ENCODE data around the gene SUSD6. TPM values are rescaled to one million over a fixed set of nuclear protein-coding genes. Genes with fewer than 3 reads are reported as not detected.

The SUSD6 gene
- total RNA-seq, 2 experiments from 2014 or later: 23.1 to 43.6 TPM

DNA sequence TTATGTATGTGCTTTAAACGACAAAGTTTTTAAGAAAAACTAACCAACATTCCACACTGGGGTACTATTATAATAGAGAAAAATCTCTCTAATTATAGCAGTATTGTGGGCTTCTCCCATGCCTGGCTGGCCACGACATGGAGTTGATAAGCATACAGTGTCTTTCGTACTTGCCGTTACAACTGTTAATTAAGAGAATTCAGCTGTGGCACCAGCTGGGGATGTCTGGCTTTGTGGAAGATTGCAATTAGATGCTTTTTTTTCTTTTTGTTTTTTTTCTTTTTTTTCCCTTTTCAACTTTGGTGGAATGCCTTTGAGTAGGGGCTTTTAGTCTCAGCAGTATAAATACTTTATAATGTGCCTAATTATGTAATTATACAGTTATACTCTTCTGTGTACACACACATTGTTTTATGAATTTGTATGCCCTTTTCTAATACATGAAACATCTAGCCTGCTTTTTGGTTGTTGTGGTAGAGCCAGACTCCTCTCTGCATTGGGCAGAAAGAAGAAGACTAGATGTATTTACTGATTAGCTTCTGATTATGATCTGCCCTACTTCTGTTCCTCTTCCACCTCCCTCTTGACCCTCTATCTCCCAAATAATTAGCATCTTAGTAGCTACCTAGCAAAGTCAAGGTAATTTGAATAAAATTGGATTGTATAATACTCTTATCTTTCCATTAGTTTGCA lies 76.4 kb downstream of the SUSD6 start:
- no peaks in the 10 kb centered on the region for H3K9me3 ChIP-seq (ENCODE audit: low read length)
- ChIA-PET POLR2A (interaction anchor here (0.6 to 1.3 kb wide), 4 partner anchors 13 to 1292 kb away, joined by 3 to 5 read pairs (median 3); no protein-coding TSS in a partner anchor), CTCF (ENCODE audit: unreplicated experiment) (no interaction called here)
- BruUV-seq (replicated peaks): no TSS peak
- TF ChIP-seq, protein P1, sequence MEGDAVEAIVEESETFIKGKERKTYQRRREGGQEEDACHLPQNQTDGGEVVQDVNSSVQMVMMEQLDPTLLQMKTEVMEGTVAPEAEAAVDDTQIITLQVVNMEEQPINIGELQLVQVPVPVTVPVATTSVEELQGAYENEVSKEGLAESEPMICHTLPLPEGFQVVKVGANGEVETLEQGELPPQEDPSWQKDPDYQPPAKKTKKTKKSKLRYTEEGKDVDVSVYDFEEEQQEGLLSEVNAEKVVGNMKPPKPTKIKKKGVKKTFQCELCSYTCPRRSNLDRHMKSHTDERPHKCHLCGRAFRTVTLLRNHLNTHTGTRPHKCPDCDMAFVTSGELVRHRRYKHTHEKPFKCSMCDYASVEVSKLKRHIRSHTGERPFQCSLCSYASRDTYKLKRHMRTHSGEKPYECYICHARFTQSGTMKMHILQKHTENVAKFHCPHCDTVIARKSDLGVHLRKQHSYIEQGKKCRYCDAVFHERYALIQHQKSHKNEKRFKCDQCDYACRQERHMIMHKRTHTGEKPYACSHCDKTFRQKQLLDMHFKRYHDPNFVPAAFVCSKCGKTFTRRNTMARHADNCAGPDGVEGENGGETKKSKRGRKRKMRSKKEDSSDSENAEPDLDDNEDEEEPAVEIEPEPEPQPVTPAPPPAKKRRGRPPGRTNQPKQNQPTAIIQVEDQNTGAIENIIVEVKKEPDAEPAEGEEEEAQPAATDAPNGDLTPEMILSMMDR (conservative IDR thresholded peaks at IDR 0.05; ENCODE audit: low read length): no peak
- TF ChIP-seq EZH2phosphoT487 (IDR thresholded peaks at IDR 0.05; ENCODE audit: borderline replicate concordance, low read depth, low read length): no peak
- H3K27ac ChIP-seq (ENCODE audit: low read depth, low read length, poor library complexity, severe bottlenecking): no peak overlapping the region
- peaks cover 25% of the 10 kb centered on the region for H4K20me1 ChIP-seq (ENCODE audit: insufficient read depth, low read length)
- intact Hi-C loops (cut with micrococcal nuclease; ENCODE audit: unreplicated experiment): no loop called here
- no peak overlapping the region for H3K4me2 ChIP-seq (ENCODE audit: low read length)
- no peak for DNase-seq (ENCODE audit: low spot score)
- H3K36me3 ChIP-seq (ENCODE audit: insufficient read depth, low read length): peaks cover 32% of the 10 kb centered on the region
- peaks cover 97% of the 10 kb centered on the region for H3K79me2 ChIP-seq (ENCODE audit: insufficient read depth, low read depth, low read length)
- H2AFZ ChIP-seq (ENCODE audit: low read length): no peak overlapping the region
- H3K4me3 ChIP-seq (ENCODE audit: low read depth, low read length, poor library complexity, severe bottlenecking): no peak overlapping the region
- no peaks in the 10 kb centered on the region for H3K9me2 ChIP-seq (ENCODE audit: insufficient read depth, low read length)
- peaks cover 62% of the 10 kb centered on the region for H3K4me1 ChIP-seq (ENCODE audit: insufficient read depth, low read length, poor library complexity, severe bottlenecking)

DNA sequence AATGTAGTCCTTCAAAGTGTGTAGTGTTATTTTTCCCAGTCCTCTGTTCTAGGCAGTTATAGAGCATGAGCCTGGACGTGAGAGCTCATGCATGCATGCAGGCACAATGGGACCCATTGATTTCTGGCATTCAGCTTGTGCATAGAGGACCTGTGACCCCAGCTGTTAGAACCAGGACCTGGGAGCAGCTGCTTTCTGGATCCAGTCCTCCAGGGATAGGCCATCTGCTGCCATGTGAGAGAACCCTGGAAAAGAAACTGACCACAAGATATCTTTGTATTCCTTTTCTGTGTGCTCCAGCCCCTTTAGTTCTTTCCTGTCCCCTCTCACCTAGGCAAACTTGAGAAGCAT lies 76.9 kb downstream of the SUSD6 start:
- ChIA-PET CTCF (ENCODE audit: unreplicated experiment) (no interaction called here), POLR2A (interaction anchor here (1.1 to 1.3 kb wide), 2 partner anchors 13 to 20 kb away, joined by 3 to 5 read pairs; no protein-coding TSS in a partner anchor)
- Histone ChIP-seq H3K4me1 (ENCODE audit: insufficient read depth, low read length, poor library complexity, severe bottlenecking) (peaks cover 62% of the 10 kb centered on the region), H2AFZ (ENCODE audit: low read length) (no peak overlapping the region), H3K4me2 (ENCODE audit: low read length) (no peak overlapping the region), H3K27ac (ENCODE audit: low read depth, low read length, poor library complexity, severe bottlenecking) (no peak overlapping the region), H4K20me1 (ENCODE audit: insufficient read depth, low read length) (peaks cover 24% of the 10 kb centered on the region), H3K9me2 (ENCODE audit: insufficient read depth, low read length) (no peaks in the 10 kb centered on the region), H3K79me2 (ENCODE audit: insufficient read depth, low read depth, low read length) (peaks cover 97% of the 10 kb centered on the region), H3K9me3 (ENCODE audit: low read length) (no peaks in the 10 kb centered on the region), H3K36me3 (ENCODE audit: insufficient read depth, low read length) (peaks cover 32% of the 10 kb centered on the region), H3K4me3 (ENCODE audit: low read depth, low read length, poor library complexity, severe bottlenecking) (no peak overlapping the region)
- TF ChIP-seq EZH2phosphoT487 (IDR thresholded peaks at IDR 0.05; ENCODE audit: borderline replicate concordance, low read depth, low read length): no peak
- TF ChIP-seq, protein P1 (conservative IDR thresholded peaks at IDR 0.05; ENCODE audit: low read length): no peak
- DNase-seq (ENCODE audit: low spot score): no peak
- BruUV-seq (replicated peaks): no TSS peak
- intact Hi-C loops (cut with micrococcal nuclease; ENCODE audit: unreplicated experiment): no loop called here

DNA sequence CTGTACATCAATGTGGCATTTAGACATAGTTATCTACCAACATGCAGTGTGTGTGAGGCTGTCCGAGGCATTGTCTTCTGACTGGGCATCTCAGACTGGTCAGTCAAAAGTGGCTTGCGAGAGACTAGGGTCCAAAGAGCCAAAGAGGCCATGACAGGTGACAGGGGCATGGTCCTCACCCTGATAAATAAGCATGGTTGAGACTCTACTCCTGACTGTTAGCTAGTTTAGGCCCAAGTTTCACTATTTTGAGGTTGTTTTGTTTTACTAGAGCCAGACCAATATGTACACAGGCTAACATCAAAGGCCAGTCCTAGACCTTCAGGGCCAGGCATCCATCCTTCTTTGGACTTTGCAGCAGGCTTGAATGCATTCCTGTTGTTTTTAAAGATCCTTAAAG lies 78.6 kb downstream of the SUSD6 start:
- no TSS peak for BruUV-seq (replicated peaks)
- no peak overlapping the region for H3K27ac ChIP-seq (ENCODE audit: low read depth, low read length, poor library complexity, severe bottlenecking)
- no peaks in the 10 kb centered on the region for H3K9me2 ChIP-seq (ENCODE audit: insufficient read depth, low read length)
- peaks cover 97% of the 10 kb centered on the region for H3K79me2 ChIP-seq (ENCODE audit: insufficient read depth, low read depth, low read length)
- peaks cover 22% of the 10 kb centered on the region for H4K20me1 ChIP-seq (ENCODE audit: insufficient read depth, low read length)
- no peak overlapping the region for H2AFZ ChIP-seq (ENCODE audit: low read length)
- H3K9me3 ChIP-seq (ENCODE audit: low read length): no peaks in the 10 kb centered on the region
- H3K4me3 ChIP-seq (ENCODE audit: low read depth, low read length, poor library complexity, severe bottlenecking): no peak overlapping the region
- ChIA-PET POLR2A (interaction anchor here (0.7 to 1.5 kb wide), 2 partner anchors 8 to 9 kb away, joined by 4 read pairs; no protein-coding TSS in a partner anchor), CTCF (ENCODE audit: unreplicated experiment) (no interaction called here)
- H3K4me1 ChIP-seq (ENCODE audit: insufficient read depth, low read length, poor library complexity, severe bottlenecking): peaks cover 62% of the 10 kb centered on the region
- TF ChIP-seq, protein P1 (conservative IDR thresholded peaks at IDR 0.05; ENCODE audit: low read length): no peak
- TF ChIP-seq EZH2phosphoT487 (IDR thresholded peaks at IDR 0.05; ENCODE audit: borderline replicate concordance, low read depth, low read length): no peak
- intact Hi-C loops (cut with micrococcal nuclease; ENCODE audit: unreplicated experiment): no loop called here
- peaks cover 32% of the 10 kb centered on the region for H3K36me3 ChIP-seq (ENCODE audit: insufficient read depth, low read length)
- DNase-seq (ENCODE audit: low spot score): no peak
- H3K4me2 ChIP-seq (ENCODE audit: low read length): no peak overlapping the region
